Measurements from ENCODE around the gene ALDH18A1.
"Not testable (repeated sequence)": the region's sequence is repeated elsewhere in the genome, so short reads cannot be mapped to it uniquely, and the experiment has no call there.

ALDH18A1 gene

DNA sequence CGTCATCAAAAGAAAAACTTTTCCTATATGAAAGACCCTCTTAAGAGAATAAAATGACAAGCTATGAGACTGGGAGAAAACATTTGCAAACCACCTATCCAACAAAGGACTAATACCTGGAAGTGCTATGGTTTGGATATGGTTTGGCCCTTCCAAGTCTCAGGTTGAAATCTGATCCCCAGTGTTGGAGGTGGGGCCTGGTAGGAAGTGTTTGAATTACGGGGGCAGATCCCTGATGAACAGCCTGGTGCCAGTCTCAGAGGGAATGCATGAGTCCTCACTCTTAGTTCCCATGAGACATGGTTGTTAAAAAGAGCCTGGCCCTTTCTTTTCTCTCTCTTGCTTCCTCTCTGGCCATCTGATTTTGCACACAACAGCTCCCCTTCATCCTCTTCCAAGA is 6.3 kb downstream of the ALDH18A1 start:
- DNase-seq (ENCODE audit: low read depth in 2 of 2), result no peak

GRCh38 chr10:95648138-95648537 is 8.4 kb downstream of the ALDH18A1 start:
- no peak for DNase-seq (ENCODE audit: low read depth in 2 of 2)

DNA sequence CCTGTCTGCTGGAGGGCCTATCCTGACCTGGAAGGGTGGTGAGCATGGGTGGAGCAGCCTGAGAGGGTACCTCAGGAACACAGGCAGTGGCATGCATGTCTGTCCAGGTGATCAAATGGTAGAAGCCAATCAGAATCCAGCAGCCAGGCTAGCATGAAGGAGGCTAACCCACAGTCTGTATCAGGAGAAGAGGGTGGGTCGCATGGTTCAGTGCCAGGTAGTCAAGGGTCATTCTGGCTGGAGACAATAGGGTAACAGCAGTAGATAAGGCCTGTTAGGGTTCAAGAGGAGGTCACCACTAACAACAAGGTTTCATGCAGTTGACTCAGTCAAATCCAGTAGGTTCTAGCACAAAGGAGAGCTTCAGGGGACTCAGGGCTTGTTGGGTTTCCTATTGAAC is 10.4 kb downstream of the ALDH18A1 start:
- no peak for DNase-seq (ENCODE audit: low read depth in 2 of 2)

DNA sequence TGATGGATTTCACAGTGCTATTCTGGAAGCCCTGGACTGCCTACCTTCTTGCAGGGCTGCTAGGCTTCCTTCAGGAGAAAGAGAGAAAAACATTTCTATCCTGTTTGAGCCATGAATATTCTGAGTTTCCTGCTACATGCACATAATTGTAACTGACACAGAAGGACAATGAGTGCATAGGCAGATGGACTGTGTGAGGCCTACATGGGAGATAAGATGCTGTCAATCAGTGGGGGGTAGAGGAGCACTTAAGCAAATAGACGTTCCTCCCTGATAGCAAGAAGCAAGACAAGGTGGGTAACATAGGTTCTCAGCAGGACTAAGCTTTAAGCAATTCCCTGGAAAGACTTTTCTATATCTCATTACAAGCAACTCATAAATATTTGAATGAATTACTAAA is 11.6 kb downstream of the ALDH18A1 start:
- no peak for DNase-seq (ENCODE audit: low read depth in 2 of 2)

- DNase-seq (ENCODE audit: low read depth in 2 of 2), result no peak
Observed at GRCh38 chr10:95640891-95641315, 15.6 kb downstream of the ALDH18A1 start.

- DNase-seq (ENCODE audit: low read depth in 2 of 2), result no peak
Observed at GRCh38 chr10:95637911-95638310, 18.6 kb downstream of the ALDH18A1 start.

DNA sequence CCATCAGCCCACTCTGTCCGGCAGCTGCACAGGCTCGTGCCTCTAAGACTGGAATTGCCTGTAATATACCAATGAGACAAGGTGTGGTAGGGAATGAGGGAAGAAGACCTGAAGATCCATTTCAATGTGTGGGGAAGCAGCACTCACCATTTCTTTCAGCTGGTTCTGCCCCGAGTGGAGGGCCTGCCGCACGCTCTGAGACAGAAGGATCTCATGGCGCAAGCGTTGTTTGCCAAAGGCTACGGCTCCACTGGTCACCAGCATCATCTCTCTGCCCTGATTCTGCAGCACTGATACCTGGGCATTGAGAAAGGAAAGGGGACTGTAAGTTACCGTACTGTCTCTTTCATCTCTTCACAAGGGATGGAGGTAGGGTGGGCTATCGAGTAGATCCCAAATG is 19.4 kb downstream of the ALDH18A1 start:
- DNase-seq (ENCODE audit: low read depth in 2 of 2), result no peak

DNA sequence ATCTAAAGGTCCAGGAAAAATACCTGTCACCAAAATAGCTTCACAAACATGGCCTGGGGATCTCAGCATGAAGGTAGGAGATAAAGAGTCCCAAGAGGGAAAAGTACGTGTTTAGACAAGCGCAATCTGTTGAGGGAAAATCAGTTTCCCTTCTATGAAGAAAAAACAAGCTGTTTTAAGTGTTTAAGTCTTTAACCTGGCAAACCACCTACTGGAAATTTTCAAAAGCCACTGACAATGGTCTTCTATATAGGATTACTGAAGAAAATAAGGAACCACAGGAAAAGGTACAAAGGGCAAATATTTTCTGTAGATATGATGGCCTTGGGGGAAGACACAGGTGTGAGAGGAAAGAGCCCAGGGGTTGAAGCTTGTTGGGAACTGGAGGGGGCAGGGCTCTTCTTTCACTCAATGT is 21.2 kb downstream of the ALDH18A1 start:
- DNase-seq (ENCODE audit: low read depth in 2 of 2), result no peak

- no peak for DNase-seq (ENCODE audit: low read depth in 2 of 2)
Observed at GRCh38 chr10:95628786-95629185, 27.7 kb downstream of the ALDH18A1 start.

DNA sequence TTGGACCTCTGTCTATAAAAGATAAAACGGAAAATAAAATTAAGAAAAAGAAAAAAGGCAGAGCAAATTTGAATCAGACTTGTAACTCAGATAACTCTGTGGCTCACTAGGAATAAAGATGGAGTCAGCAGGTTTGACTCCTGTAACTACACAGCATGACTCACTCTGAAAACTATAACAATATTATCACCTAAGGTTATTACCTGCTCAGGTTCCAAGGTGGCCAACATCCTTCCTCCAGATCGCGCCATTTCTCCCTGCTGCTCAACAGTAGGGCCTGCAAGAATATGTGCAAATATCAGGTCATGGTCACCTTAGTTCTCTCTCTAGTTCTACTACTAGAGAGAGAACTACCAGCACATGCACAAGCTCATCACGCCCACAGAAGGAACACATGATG is 30.0 kb downstream of the ALDH18A1 start:
- no peak for DNase-seq (ENCODE audit: low read depth in 2 of 2)

GRCh38 chr10:95620415-95620814 is 36.1 kb downstream of the ALDH18A1 start:
- not testable (repeated sequence) for DNase-seq (ENCODE audit: low read depth in 2 of 2)

DNA sequence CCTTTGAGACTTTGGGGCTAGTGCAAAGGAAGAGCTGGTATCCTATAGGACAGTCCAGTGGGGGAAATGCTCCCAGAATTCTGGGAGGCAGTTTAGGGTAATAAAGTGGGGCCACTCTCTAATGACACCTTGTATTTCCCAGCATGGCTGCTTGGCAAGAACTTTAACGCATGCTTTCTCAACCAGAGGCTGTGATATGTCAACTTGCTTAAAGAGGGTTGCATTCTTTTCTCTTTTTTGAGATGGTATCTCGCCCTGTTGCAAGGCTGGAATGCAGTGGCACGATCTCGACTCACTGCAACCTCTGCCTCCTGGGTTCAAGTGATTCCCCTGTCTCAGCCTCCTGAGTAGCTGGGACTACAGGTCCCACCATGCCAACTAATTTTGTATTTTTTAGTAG is 38.4 kb downstream of the ALDH18A1 start:
- DNase-seq (ENCODE audit: low read depth in 2 of 2), result no peak

- DNase-seq (ENCODE audit: low read depth in 2 of 2), result no peak
Observed at GRCh38 chr10:95616446-95616845, 40.1 kb downstream of the ALDH18A1 start.

DNA sequence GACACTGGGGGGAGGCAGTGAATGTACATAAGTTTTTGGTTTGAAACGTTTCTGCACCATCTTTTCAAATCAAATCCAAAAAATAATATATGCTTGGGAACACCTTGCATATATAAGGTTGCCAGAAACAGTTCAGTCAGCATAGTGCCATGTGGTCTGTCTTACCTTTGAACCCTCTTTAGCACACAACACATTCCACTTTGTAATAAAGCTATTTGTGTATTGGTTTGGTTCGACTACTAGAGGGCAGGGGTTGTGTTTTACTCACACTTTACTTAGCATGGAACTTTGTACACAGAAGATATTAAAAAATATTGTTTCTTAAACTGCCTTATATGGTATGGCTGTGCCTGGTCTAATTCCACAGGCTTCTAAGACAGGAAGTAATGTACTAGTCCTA is 43.2 kb downstream of the ALDH18A1 start:
- no peak for DNase-seq (ENCODE audit: low read depth in 2 of 2)

DNA sequence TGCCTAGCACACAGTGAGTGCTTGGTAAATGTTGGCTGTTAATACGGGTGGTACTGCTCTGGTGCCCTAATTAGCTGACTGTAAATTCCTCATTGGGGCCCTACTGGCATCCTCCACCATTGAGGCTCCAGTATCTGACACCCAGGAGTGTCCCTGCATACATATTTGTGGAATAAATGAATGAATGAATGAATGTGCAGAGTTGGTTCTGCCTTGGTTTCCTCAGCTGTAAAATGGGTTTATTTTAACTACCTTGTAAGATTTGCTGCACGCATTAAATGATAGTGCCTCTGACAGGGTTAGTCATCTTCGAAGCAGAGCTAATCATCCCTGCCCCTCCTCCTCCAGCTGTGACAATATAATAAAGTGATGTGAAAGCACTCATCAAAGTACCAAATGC is 45.8 kb downstream of the ALDH18A1 start:
- DNase-seq (ENCODE audit: low read depth in 2 of 2), result no peak

DNA sequence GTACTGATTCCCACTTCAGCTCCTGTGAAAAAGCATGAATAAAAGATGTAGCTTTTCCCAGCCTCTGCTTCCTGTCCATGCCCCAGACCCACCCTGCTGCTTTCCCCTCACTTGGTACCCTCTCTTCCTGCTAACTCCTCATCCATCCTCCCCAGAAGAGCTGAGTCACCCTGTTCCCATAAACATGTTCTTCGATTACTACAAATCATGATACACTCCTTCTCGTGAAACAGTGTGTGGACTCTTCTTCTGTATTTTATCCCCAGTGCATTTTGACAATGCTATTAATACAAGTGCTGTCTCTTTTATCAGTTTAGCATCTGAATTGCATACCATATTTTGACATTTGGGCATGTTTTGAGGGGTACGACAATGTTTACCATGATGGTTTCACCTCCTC is 49.6 kb downstream of the ALDH18A1 start:
- no peak for DNase-seq (ENCODE audit: low read depth in 2 of 2)

DNA sequence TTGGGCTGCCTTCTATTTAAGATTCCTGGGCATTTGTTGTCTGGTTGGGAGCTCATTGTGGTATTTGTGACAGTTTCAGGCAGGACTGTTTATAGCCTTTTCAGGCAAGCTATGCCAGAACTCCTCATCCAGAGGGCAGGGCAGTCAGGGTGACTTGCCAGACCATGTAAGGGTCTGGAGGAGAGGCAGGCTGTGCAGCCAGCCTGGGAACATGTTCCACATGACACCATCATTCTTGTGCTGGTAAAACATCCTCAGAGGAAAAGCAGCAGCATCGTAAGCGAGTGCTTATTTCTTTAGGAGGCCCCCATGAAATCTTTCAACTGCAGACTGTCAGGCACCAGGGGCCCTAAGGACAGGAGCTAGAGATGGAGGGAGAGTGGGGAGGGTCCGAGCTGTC is 51.3 kb downstream of the ALDH18A1 start:
- DNase-seq (ENCODE audit: low read depth in 2 of 2), result no peak

DNA sequence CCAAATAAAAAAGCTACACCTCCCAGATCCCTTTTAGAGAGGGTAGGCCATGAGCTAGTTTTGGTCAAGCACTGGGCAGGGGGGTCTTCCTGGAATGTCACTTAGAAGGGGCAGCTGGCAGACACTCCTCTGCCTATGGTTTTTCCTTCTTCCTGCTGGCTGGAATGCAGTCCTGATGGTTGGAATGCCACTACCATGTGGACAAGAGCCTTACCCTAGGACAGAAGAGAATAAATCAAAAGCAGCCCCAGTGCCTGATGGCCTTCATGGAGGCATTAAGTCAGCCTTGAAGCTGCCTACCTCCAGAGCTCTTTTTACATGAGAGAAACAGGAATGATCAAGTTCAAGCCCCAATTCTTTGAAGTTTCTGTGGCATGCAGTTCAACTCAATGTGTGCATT is 51.9 kb downstream of the ALDH18A1 start:
- no peak for DNase-seq (ENCODE audit: low read depth in 2 of 2)

- DNase-seq (ENCODE audit: low read depth in 2 of 2), result no peak
Observed at GRCh38 chr10:95602382-95602781, 54.1 kb downstream of the ALDH18A1 start.

DNA sequence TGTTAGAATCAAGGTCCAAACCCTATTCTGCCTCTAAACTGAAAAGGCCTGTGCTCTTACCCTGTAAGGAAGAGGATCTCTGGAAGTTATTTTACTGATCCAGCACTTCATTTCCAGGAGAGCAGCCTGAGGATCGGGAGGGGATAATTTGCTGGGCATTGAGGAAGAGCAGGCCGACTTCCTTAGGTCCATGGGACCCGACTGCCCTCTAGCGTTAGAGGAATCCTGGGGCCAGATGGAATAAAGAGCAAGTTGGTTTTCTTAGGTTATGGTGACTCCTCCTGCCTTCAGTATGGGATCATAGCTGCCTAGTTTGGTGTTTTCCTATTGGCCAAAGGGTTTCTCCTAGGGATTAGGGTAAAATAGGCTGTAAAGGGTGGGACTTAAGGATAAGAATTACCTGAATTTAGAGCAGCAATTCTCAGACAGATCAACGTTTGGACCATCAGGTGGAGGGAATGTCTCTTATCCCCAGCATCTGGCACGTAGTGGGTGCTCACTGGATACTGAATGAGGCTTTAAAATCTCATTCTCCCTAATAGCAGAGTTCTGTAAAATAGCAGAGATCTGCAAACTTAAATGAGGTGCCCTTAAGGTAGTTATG is 55.3 kb downstream of the ALDH18A1 start:
- DNase-seq (ENCODE audit: low read depth in 2 of 2), result peak in 1 of 2 donors; percentile 8

DNA sequence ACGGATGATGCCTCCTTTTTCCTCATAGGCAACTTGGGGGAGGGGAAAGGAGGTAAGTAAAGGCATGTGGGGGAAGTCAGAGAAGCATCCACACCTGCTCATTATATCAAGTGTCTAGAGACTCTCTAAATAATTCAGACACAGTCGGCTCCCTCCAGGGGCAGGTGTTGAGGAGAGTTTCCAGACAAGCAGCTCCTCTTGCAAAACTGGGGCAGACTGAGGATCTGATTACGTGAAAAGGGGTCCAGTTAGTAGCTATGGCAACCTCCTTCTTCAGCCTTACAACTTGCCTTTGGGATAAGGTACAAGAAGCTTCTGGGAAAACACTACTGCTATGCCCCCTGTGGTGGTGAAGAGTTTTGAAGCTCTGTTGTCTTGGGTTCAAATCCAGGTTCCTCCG is 56.4 kb downstream of the ALDH18A1 start:
- DNase-seq (ENCODE audit: low read depth in 2 of 2), result no peak

DNA sequence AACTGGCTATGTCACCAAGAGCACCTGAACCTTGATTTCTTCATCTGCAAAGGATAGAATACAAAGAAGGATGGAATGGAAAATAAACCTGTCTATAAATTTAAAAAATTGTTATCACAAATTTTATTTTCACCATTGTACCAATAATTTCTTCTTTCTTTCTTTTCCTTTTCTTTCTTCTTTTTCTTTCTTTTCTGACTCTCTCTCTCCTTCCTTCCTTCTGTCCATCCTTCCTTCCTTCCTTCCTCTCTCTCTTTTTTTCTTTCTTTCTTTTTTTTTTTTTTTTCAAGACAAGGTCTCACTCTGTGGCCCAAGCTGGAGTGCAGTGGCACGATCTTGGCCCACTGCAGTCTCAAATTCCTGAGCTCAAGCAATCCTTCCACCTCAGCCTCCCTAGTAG is 58.7 kb downstream of the ALDH18A1 start:
- DNase-seq (ENCODE audit: low read depth in 2 of 2), result no peak

DNA sequence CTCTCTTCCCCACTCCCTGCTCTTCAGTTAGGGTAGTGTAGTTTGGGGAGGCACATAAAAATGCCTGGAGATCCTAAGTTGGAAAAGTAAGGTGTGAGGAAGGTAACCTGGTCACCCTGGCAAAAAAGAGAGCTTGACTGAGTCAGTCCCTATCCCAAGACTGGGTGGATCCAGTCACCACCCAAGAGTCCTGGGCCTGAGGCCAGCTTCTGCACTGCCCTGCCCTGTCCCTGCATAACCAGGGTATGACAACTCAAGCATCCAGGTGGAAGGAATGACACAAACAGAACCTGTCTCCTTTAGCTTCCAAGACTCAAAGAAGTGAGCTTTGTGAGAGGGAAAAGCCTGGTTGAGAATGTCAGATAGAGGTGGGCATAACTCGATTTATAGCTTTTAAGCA is 68.5 kb downstream of the ALDH18A1 start:
- DNase-seq (ENCODE audit: low read depth in 2 of 2), result no peak

- DNase-seq (ENCODE audit: low read depth in 2 of 2), result no peak
Observed at GRCh38 chr10:95579835-95580535, 76.5 kb downstream of the ALDH18A1 start.

Data from stimulated activated CD8-positive, alpha-beta memory T cell treated with anti-CD3 and anti-CD28 coated beads, Interleukin-15, amount 100 ng/mL, for 4 hours (primary cell).